Kidney epithelial cell (primary cell): ENCODE data around the gene FLYWCH1. TPM values are rescaled to one million over a fixed set of nuclear protein-coding genes. Genes with fewer than 3 reads are reported as not detected.
"Not testable (repeated sequence)": the region's sequence is repeated elsewhere in the genome, so short reads cannot be mapped to it uniquely, and the experiment has no call there.

Experiments used
- DNase-seq: peaks from one replicate; pipeline ENCODE4 v3.0.0-alpha.2; 2010; ENCODE audit warnings: low read depth
- H3K27me3 ChIP-seq: 2 replicates; pipeline ENCODE4 v1.6.0; 2011; ENCODE audit warnings: low read length; ENCODE audit not compliant: control insufficient read depth, insufficient read depth
- H3K36me3 ChIP-seq: 2 replicates; pipeline ENCODE4 v1.5.1; 2011; ENCODE audit warnings: low read length; ENCODE audit not compliant: control insufficient read depth, insufficient read depth
- H3K4me3 ChIP-seq: 2 replicates; pipeline ENCODE4 v1.5.1; 2011; ENCODE audit warnings: low read depth, mild to moderate bottlenecking, control low read depth, low read length
- total RNA-seq: library from RNA; depleted of rRNA; stranded (reverse); fragments of >200 nt; gene quantifications from 2 replicates; pipeline ENCODE4 v1.2.3, GENCODE V29; 2015
- TF ChIP-seq, protein P1 (sequence below): IDR thresholded peaks from 2 replicates; pipeline ENCODE4 v1.5.1; 2011; ENCODE audit warnings: mild to moderate bottlenecking, moderate library complexity, low read length, control low read depth, inconsistent platforms; ENCODE audit not compliant: insufficient read depth, poor library complexity, severe bottlenecking

The FLYWCH1 gene
- total RNA-seq, 1 donor from 2014 or later, result 66.1 TPM

DNA sequence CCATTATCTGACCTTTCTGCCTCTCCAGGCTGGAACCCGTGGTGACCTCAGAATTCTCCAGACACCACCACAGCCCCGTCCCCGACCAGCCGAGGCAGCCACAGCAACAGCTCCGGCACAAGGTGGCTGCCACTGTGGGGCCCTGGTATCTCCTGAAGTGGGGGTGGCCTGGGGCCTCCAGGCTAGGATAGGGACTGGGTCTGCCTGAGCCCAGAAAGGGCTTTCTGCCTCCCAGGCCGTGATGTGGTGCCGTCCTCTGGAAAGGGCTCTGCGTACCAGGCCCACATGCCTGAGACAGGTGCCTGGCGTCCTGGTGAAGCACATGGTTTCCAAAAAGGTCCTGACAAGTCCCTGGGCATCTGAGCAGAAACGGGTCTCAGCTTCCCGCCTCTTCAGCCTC lies 17.1 kb downstream of the FLYWCH1 start:
- H3K27me3 ChIP-seq, result no peaks in the 10 kb centered on the region
- TF ChIP-seq, protein P1, sequence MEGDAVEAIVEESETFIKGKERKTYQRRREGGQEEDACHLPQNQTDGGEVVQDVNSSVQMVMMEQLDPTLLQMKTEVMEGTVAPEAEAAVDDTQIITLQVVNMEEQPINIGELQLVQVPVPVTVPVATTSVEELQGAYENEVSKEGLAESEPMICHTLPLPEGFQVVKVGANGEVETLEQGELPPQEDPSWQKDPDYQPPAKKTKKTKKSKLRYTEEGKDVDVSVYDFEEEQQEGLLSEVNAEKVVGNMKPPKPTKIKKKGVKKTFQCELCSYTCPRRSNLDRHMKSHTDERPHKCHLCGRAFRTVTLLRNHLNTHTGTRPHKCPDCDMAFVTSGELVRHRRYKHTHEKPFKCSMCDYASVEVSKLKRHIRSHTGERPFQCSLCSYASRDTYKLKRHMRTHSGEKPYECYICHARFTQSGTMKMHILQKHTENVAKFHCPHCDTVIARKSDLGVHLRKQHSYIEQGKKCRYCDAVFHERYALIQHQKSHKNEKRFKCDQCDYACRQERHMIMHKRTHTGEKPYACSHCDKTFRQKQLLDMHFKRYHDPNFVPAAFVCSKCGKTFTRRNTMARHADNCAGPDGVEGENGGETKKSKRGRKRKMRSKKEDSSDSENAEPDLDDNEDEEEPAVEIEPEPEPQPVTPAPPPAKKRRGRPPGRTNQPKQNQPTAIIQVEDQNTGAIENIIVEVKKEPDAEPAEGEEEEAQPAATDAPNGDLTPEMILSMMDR, result no peak

GRCh38 chr16:2929693-2930092 lies 18.0 kb downstream of the FLYWCH1 start:
- TF ChIP-seq, protein P1, result no peak
- Histone ChIP-seq H3K36me3 (no peaks in the 10 kb centered on the region), H3K27me3 (no peaks in the 10 kb centered on the region), H3K4me3 (no peak overlapping the region)
- no peak for DNase-seq

More for the DNA sequence above, 17.1 kb downstream of the FLYWCH1 start:
- Histone ChIP-seq H3K36me3 (no peaks in the 10 kb centered on the region), H3K4me3 (no peak overlapping the region)
- no peak for DNase-seq

DNA sequence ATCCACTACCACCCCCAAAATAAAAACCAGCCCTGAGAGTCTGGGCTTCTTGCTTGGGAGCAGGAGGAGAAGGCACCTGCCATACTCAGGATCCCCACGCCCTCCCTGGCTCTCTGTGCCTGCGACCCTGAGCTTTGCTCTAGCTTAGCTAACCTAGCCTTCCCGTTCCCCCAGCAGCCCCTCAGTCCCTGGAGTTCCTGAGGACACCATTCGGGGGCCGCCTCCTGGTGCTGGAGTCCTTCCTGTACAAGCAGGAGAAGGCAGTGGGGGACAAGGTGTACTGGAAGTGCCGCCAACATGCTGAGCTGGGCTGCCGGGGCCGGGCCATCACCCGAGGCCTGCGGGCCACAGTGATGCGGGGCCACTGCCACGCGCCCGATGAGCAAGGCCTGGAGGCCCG lies 18.5 kb downstream of the FLYWCH1 start:
- H3K4me3 ChIP-seq, result no peak overlapping the region
- DNase-seq, result no peak
- H3K27me3 ChIP-seq, result no peaks in the 10 kb centered on the region
- TF ChIP-seq, protein P1, result no peak
- H3K36me3 ChIP-seq, result no peaks in the 10 kb centered on the region

DNA sequence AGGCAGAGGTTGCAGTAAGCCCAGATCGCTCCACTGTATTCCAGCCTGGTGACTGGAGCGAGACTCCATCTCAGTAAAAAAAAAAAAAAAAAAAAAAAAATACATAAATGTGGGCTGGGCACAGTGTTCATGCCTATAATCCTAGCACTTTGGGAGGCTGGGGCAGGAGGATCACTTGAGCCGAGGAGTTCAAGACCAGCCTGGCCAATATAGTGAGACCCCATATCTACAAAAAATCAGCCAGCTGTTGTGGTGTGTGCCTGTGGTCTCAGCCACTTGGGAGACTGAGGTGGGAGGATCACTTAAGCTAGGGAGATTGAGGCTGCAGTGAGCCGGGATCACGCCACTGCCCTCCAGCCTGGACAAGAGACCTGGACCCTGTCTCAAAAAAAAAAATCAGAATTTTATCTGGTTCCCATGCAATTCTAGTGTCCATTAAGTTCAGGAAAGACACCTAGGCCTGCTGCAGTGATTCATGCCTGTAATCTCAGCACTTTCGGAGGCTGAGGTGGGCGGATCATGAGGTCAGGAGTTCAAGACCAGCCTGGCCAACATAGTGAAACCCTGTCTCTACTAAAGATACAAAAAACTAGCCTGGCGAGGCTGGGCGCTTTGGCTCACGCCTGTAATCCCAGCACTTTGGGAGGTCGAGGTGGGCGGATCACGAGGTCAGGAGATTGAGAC lies 19.6 kb downstream of the FLYWCH1 start:
- H3K4me3 ChIP-seq, H3K27me3 ChIP-seq, DNase-seq, H3K36me3 ChIP-seq: not testable (repeated sequence)

GRCh38 chr16:2933136-2933535 lies 21.4 kb downstream of the FLYWCH1 start:
- no peak for DNase-seq
- TF ChIP-seq, protein P1, result no peak
- Histone ChIP-seq H3K27me3 (no peaks in the 10 kb centered on the region), H3K4me3 (no peak overlapping the region), H3K36me3 (no peaks in the 10 kb centered on the region)

GRCh38 chr16:2933701-2934100 lies 22.0 kb downstream of the FLYWCH1 start:
- no peak for DNase-seq
- TF ChIP-seq, protein P1, result no peak

More at GRCh38 chr16:2933701-2934100, 22.0 kb downstream of the FLYWCH1 start:
- no peak overlapping the region for H3K4me3 ChIP-seq
- H3K27me3 ChIP-seq, result no peaks in the 10 kb centered on the region
- no peaks in the 10 kb centered on the region for H3K36me3 ChIP-seq
